SW480 (cell line): ENCODE measurements around the gene ATAD5.
"Not testable (repeated sequence)": the region's sequence is repeated elsewhere in the genome, so short reads cannot be mapped to it uniquely, and the experiment has no call there.

ENCODE experiments used
- DNase-seq: peaks from one replicate; pipeline ENCODE4 v3.0.0-alpha.2; 2016; ENCODE audit warnings: low spot score

Gene ATAD5, protein sequence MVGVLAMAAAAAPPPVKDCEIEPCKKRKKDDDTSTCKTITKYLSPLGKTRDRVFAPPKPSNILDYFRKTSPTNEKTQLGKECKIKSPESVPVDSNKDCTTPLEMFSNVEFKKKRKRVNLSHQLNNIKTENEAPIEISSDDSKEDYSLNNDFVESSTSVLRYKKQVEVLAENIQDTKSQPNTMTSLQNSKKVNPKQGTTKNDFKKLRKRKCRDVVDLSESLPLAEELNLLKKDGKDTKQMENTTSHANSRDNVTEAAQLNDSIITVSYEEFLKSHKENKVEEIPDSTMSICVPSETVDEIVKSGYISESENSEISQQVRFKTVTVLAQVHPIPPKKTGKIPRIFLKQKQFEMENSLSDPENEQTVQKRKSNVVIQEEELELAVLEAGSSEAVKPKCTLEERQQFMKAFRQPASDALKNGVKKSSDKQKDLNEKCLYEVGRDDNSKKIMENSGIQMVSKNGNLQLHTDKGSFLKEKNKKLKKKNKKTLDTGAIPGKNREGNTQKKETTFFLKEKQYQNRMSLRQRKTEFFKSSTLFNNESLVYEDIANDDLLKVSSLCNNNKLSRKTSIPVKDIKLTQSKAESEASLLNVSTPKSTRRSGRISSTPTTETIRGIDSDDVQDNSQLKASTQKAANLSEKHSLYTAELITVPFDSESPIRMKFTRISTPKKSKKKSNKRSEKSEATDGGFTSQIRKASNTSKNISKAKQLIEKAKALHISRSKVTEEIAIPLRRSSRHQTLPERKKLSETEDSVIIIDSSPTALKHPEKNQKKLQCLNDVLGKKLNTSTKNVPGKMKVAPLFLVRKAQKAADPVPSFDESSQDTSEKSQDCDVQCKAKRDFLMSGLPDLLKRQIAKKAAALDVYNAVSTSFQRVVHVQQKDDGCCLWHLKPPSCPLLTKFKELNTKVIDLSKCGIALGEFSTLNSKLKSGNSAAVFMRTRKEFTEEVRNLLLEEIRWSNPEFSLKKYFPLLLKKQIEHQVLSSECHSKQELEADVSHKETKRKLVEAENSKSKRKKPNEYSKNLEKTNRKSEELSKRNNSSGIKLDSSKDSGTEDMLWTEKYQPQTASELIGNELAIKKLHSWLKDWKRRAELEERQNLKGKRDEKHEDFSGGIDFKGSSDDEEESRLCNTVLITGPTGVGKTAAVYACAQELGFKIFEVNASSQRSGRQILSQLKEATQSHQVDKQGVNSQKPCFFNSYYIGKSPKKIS (N-terminal part only)

DNA sequence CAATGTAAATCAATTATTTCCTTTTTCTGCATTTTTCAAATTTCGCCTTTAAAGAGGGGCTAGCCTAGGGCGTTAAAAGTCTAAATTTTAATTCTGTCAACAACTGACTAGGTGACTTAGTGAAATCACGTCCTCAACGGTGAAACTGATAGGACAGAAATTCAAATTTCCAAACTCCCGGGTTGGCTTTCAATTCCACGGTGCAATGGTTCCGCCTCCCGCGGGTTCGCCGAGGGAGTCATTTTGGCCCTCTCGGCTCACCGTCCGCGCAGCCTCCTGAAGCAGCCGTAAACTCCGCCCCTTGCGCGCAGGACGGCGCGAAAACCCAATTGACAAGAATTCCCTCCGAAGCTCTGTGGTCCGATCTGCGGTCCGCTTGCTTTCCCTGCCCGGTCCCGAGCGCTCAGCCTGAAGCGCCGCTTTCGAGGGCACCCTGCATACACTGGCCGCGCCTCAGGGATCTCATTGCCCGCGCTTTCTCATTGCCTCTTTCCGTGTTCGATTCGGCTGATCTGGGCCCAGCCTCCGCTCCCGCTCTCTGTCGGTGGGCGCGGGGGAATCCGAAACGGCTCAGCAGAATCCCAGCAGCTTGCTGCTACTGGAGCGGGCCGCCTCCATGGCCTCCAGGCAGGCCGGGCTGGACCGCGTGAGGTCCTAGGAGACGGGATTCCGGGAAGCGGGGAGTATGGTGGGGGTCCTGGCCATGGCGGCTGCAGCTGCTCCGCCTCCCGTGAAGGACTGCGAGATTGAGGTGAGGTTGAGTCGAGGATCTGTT, at the start of gene ATAD5:
ATAD5 (plus strand) TSS at position 304 of the 775 bp plus-strand sequence; CDS start at position 686, 382 bp downstream.
- peak; percentile 84 for DNase-seq

DNA sequence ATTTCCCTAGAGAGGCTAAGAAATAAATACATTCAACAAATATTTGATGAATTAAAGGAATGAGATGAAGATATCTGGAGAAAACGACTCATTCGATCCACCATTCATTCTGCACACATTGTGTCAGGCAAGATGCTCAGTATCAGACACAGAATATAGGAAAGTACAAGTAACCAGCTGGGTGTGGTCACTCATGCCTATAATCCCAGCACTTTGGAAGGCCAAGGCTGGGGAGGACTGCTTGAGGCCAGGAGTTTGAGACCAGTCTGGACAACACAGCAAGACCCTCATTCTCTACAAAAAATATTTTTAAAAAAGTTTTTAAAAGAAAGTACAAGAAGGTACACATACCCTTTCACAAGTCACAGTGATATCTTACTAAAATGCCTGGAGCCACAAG, 49.6 kb upstream of the ATAD5 start:
- no peak for DNase-seq

DNA sequence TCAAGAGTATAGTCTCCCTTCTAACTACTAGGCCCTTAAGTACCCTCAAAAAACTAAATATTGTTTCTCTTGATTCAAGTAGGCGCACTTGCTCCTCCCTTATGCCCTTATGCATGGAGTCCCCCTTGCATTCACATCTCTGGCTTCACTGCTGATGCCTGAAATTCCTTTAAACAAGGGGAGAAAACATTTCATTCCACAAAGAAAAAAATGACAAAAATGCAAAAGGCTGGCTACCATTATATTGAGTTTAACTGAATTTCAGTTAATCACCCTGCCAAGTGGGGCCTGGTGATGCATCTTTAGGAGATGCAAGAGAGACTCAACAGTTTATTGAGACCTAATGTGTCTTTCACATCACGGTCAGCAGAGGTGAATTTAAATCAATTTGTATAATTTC, 42.8 kb upstream of the ATAD5 start:
- DNase-seq: no peak

DNA sequence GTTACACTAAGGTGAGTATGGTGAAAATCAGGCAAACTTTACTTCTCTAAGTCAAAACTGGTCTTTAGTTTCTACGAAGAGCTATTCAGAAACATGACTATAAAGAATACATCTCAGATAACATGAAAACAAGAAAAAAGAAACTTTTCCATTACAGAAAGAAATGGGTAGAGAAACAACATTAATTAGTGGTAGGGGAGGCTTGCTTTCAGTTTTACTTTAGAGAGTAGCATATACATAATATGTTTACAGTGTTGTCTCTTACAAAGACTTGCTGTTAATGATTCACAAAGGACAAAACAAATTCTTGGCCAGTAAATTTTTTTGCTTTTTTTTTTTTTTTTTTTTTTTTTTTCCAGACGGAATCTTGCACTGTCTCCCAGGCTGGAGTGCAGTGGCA, 41.5 kb upstream of the ATAD5 start:
- DNase-seq: no peak

DNA sequence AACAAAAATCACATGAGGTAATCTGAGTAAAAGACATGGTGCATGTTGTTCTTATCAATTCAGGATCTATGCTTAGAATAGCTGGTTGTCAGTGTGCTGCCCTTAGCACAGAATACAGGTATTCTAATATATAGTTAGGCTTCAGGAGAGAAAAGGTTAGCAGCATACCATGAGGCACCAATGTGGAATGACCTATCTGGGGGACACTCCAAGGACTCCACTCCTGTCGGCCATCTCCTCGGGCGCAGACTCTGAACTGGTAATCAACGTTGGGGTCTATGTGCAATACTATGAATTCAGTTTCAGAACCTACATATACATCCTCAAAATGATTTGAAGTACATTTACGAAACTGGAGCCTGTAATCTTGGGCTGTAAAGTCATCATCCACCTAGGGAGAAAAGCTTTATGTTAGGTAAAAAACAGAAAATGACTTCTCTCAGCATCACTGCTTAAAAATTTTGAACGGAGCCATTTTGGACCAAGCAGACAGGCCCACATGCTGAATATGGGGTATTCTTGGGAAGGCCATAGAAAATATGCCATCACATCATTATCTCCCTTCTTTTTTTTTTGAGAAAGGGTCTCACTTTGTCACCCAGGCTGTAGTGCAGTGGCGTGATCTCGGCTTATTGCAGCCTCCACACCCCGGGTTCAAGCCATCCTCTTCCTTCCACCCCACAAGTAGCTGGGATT, 38.3 kb upstream of the ATAD5 start:
- no peak for DNase-seq

DNA sequence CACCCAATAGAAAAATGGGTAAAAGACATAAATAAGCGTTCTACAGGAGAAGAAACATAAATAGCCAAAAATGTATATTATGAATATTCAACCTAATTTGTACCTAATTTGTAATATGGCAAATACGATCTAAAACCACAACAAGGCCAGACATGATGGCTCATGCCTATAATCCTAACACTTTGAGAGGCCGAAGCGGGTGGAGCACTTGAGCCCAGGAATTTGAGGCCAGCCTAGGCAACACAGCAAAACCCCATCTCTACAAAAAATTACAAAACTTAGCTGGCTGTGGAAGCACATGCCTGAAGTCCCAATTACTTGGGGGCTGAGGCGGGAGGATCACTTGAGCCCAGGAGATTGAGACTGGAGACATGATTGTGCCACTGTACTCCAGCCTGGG, 37.4 kb upstream of the ATAD5 start:
- DNase-seq: no peak

DNA sequence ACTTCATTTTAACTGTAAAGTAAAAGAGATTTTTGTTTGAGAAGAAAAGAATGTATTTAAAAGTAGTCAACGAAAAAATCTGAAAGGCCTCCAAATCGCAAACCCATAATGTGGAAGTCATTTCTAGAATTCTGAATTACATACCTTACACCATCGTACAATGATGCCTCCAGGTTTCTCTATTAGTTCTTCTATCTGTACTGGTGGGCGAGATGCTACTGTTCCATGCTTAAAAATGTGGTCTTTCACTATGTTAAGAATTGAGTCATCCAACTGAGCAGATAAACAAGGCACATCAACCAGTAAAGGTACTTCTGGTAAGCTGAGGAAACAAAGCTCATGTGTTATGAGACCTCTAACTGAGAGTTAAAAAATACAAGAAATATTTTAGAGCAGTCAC, 35.8 kb upstream of the ATAD5 start:
- no peak for DNase-seq

DNA sequence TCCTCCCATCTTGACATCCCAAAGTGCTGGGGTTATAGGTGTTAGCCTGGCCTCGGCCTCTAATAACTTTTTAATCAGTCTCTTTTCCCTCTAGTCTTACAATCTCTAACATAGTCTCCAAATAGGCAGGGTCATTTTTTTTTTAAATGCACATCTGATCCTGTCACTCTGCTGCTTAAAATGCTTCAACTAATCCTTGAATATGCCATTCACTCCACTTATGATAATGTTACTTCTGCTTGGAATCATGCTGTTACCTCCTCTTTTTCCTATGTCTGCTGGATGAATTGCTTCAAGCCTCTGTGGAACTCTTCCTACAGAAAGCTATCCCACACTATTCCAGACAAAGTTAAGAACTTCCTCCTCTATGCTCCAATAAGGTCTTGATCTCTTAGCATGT, 30.1 kb upstream of the ATAD5 start:
- no peak for DNase-seq

DNA sequence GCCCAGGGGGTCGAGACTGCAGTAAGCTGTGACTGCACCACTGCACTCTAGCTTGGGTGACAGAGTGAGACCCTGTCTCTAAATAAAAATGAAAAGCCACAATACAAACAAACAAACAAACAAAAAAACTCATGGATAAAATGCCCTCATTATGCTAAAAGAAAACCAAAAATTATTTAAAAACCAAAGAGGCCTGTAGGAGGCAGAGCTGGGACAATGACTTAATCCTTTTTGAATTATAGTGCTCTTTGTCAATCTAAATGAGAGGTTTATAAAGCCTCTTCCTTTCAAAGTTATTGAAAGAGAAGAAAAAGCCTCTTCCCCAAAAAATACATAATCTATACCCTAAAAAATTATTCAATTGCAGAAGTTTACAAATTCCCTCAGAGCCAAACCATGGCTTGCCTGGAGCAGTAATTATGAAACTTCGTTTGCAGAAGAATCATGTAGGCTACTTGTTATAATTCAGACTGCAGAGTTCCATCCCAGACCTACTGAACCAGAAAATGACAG, 25.8 kb upstream of the ATAD5 start:
- no peak for DNase-seq

DNA sequence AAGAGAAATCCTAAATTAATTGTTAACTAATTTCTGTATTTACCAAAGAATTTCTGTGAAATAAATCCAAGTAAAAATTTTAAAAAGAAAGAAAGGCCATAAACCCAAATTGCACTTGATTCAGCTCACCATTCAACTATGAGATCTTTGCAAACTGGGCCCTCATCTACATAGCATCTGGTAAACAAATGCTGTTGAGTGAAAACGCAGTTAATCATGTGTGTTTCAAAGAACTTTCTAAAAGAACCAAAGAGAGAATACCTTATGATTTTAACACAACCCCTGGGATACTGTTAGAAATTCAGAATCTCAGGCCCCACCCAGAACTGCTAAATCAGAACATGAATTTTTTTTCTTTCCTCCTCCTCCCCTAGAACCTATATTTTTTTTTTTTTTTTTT, 23.9 kb upstream of the ATAD5 start:
- DNase-seq: no peak

DNA sequence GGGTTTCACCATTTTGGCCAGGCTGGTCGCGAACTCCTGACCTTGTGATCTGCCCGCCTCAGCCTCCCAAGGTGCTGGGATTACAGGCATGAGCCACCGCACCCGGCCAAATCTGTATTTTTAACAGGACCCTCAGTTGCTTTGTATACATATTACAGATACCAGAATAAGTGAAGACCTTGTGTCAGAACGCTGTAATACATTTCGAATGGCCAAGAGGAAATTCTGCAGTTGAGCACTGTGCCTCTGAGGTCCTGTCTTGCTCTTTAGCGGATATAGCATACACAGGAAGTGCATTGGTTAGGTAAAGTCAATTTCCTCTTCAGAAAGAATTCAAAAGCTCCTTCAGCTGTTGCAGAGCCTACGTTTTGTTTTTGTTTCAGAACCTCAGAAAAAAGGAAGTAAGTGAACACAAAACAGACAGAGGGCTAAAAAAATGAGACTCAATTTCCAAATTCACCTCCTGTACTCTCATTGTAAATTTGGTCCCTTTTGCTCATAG, 22.9 kb upstream of the ATAD5 start:
- DNase-seq: no peak

DNA sequence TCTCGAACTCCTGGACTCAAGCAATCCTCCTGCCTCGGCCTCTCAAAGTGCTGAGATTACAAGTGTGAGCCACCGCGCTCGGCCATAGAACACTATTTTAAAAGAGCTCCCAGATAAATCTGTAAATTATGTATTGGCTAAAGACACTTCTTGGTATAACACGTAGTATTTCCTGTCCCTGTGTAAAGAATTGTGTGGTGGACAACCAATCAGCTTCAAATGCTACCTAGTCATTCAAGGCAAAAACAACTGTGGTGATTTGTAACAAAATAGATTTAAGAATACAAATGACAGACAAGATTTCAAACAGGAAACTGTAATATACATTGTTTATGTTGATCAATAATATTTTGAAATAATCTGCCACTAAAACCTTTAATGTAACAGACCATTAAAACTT, 21.9 kb upstream of the ATAD5 start:
- no peak for DNase-seq

DNA sequence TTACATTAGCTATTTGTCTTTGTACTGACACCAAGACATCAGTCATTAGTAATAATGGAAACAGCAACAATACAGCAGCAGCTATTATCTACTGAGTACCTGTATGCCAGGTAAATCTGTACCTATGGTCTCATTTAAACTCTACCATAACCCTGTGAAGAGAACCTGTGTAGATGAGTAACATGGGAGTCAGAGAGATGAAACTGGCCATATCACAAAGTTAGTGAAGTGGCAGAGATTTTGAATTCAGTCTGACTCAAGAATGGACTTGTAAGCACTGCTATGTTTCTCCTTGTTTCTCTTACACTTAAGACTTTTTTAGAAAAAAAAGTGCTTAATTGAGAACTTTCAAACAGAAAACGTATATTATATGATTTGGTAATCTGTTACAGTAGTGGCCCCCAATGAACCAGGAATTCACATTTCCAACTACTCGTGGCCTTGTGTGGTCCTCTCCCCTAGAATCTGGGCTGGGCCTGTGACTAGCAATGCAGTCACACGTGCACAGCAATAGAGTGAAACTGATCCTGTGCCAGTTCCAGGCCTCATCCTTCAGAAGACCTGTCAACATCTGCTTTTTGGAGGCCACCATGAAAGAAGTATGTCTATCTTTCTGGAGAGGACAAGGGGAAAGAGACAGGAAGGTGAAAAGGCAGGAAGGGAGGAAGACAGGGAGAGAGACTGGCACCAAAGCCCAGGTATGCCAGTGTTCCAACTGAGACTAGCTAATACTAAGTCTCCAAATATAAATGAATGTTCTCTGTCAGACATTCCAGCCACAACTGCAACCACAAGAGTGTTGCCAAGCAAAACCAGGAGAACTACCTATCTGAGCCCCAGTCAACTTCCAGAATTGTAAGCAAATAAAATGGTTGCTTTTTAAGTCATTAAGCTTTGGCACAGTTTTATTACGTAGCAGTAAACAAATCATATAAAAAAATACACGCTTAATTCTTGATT, 19.3 kb upstream of the ATAD5 start:
- no peak for DNase-seq

DNA sequence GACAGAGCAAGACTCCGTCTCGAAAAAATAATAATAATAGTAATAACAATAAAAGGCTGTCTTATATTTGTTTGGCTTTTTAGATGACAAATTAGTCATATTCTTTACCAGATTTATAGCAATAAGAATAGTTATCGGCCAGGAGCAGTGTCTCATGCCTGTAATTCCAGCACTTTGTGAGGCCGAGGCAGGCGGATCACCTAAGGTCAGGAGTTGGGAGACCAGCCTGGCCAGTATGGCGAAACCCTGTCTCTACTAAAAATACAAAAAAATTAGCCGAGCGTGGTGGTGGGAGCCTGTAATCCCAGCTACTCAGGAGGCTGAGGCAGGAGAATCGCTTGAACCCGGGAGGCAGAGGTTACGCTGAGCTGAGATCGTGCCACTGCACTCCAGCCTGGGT, 17.5 kb upstream of the ATAD5 start:
- not testable (repeated sequence) for DNase-seq

DNA sequence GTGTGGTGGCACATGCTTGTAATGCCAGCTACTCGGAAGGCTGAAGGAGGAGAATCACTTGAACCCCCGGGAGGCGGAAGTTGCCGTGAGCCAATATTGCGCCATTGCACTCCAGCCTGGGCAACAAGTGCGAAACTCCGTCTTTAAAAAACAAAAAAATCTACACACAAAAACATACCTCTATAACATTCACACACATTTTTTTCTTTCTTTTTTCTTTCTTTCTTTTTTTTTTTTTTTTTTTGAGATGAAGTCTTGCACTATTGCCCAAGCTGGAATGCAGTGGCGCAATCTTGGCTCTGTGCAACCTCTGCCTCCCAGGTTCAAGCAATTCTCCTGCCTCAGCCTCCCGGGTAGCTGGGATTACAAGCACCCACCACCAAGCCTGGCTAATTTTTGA, 16.9 kb upstream of the ATAD5 start:
- not testable (repeated sequence) for DNase-seq

DNA sequence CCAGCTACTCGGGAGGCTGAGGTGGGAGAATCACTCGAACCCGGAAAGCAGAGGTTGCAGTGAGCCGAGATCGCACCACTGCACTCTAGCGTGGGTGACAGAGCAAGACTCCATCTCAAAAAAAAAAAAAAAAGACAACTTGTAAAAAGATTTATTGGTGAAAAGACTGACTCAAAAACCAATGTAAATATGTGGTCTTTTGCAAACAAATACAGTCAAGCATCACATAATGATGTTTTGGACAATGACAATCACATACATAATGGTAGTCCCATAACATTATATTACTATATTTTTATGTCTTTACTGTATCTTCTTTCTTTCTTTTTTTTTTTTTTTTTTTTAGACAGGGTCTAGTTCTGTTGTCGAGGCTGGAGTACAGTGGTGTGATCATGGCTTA, 15.6 kb upstream of the ATAD5 start:
- no peak for DNase-seq

DNA sequence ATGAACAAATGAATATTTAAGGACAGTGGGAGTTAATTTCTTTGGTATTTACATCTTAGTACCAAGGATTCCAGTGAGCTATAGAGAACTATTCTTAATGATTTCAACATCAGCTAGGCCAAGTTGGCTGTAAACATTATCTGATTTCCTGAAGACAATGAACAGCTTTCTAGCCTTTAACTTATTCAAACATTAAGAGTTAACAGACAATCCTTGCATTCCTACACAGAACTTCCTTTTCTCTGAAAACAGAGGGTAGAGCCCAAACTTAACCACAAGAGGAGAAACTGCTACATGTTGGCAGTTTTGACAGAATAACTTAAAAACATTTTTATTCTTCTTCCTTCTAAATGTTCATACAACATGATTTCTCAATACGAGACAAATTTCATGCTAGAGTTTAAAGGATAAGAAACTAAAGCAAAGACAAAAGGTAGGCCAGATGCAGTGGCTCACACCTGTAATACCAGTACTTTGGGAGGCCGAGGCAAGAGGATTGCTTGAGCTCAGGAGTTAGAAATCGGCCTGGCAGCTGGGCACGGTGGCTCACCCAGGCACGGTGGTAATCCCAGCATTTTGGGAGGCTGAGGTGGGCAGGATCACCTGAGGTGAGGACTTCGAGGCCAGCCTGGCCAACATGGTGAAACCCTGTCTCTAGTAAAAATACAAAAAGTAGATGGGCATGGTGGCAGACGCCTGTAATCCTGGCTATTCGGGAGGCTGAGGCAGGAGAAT, 11.6 kb upstream of the ATAD5 start:
- no peak for DNase-seq

DNA sequence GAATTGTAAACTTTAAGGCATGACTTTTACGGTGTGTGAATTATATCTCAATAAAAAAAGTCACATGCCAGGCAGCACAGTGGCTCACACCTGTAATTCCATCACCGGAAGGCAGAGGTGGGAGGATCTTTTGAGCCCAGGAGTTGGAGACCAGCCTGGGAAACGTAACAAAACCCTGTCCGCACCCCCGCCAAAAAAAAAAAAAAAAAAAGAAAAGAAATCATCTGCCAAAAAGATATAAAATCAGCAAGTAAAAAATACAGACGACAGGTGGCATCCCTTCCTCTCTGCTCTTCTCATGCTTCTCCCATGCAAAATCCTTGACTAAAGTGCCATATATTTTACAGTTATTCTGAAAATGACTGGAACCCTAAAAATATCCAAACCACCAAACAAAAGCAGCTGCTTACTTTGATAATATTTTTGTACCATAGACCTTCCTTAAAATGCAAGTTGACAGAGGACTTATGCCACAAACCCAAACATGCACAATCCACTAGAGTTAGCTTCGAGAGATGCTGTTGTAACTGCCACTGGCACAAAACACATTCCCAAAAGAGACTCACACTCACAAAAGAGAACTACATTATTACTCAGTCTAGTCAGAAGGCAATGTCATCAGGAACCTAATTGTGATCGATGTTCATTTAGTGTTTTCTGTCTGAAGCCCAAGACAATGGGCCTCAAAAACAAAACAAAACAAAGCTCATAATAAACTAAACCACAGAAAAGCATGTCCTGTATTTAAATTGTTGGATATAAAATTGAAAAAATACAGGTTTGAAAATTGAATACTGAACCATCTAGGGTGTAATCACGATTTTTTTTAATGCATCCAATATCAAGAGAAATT, 9.7 kb upstream of the ATAD5 start:
- no peak for DNase-seq
